ENCODE results near the gene ACTL6B.

The ACTL6B gene

GRCh38 chr7:100682991-100683658 is 26.9 kb upstream of the ACTL6B start:
- no peak for DNase-seq (ENCODE audit: low read depth)
- H3K4me3 ChIP-seq (ENCODE audit: low read length) = no peak overlapping the region
- TF ChIP-seq, protein P1, sequence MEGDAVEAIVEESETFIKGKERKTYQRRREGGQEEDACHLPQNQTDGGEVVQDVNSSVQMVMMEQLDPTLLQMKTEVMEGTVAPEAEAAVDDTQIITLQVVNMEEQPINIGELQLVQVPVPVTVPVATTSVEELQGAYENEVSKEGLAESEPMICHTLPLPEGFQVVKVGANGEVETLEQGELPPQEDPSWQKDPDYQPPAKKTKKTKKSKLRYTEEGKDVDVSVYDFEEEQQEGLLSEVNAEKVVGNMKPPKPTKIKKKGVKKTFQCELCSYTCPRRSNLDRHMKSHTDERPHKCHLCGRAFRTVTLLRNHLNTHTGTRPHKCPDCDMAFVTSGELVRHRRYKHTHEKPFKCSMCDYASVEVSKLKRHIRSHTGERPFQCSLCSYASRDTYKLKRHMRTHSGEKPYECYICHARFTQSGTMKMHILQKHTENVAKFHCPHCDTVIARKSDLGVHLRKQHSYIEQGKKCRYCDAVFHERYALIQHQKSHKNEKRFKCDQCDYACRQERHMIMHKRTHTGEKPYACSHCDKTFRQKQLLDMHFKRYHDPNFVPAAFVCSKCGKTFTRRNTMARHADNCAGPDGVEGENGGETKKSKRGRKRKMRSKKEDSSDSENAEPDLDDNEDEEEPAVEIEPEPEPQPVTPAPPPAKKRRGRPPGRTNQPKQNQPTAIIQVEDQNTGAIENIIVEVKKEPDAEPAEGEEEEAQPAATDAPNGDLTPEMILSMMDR (conservative IDR thresholded peaks at IDR 0.05; ENCODE audit: low read length) = no peak

GRCh38 chr7:100682228-100682741 is 26.0 kb upstream of the ACTL6B start:
- no peak overlapping the region for H3K4me3 ChIP-seq (ENCODE audit: low read length)
- no peak for DNase-seq (ENCODE audit: low read depth)
- TF ChIP-seq, protein P1 (conservative IDR thresholded peaks at IDR 0.05; ENCODE audit: low read length) = no peak

DNA sequence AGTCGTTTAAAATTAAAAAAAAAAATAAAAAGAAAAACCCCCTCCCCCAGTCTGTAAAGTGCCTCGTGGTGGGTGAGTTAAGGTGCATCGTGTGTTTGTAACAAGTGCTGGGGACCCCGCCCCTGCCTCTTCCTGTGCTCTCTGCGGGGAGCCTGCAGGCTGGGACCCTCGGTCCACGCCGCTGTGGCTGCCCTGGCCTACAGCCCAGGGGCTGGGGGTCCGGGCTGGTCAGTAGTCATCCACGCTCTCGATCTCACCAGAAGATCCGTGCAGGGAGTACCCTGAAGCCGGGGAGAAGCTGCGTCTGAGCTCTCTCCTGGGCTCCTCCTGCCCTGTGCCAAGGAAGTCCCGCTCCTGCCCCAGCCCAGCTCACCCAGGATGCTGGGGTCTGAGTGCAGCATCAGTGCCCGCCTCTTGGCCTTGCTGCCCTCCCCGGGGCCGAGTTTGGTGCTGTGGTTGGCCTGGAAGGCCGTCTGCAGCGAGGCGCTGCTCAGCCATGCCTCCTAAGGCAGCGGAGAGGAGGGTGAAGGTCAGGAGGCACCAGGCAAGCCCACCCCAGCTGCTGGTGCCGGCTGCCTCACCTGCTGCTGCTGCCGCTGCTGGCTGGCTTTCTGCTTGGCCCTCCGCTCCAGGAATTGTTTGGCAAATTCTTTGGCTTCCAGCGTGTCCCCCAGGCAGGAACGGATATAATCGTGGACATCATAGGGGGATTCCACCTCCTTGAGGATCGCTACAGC is 25.4 kb upstream of the ACTL6B start:
- DNase-seq (ENCODE audit: low read depth) = no peak
- TF ChIP-seq, protein P1 (conservative IDR thresholded peaks at IDR 0.05; ENCODE audit: low read length) = no peak
- H3K4me3 ChIP-seq (ENCODE audit: low read length) = no peak overlapping the region

- TF ChIP-seq, protein P1 (conservative IDR thresholded peaks at IDR 0.05; ENCODE audit: low read length) = no peak
- no peak for DNase-seq (ENCODE audit: low read depth)
- H3K4me3 ChIP-seq (ENCODE audit: low read length) = no peak overlapping the region
Observed at GRCh38 chr7:100680576-100681271, 24.5 kb upstream of the ACTL6B start.

- H3K4me3 ChIP-seq (ENCODE audit: low read length) = no peak overlapping the region
- TF ChIP-seq, protein P1 (conservative IDR thresholded peaks at IDR 0.05; ENCODE audit: low read length) = no peak
- peak; percentile 38 for DNase-seq (ENCODE audit: low read depth)
Observed at GRCh38 chr7:100679927-100680575, 23.8 kb upstream of the ACTL6B start.

DNA sequence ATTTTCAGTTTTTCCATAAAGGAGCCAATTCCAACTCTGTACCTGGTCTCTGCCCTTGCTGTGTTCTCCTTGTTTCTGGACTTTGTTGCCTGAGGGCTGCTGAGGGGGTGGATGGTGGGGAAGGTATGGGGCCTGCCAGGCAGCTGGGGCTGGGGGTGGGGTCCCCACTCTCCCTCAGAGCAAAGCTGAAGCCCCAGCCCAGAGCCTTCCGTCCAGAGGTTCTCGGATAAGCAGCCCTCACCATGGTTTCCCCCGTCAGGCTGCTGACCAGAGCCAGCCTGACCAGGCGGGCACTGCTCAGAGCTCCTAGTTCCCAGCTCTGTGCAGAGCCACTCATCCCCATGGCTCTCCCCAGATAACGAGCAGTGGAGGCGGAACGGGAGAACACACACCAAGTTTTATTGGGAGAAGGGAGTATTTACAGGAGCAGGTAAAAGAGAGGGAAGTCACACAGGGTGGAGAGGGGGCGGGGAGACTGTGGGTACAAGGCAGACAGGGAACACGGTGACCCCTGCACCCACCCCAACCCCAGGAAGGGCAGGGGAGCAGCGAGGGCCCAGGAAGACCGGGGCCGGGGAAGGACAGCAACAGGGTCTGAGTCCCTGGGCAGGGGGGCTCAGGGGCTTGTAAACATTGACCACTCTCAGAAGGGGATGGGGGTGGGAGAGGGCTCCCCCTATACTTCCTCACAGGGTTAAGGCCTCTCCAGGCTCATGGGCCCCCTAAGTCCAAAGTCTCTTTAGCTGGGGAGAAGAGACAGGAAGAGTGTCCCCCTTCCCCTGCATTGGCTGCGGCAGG is 23.1 kb upstream of the ACTL6B start:
- TF ChIP-seq, protein P1 (conservative IDR thresholded peaks at IDR 0.05; ENCODE audit: low read length) = no peak
- DNase-seq (ENCODE audit: low read depth) = no peak

More for the DNA sequence above, 23.1 kb upstream of the ACTL6B start:
- H3K4me3 ChIP-seq (ENCODE audit: low read length) = no peak overlapping the region

Data from AG10803 (cell line).